ENCODE data around the gene MYH9.
A peak's percentile ranks its signal among the peaks of the same experiment; 100 is the strongest.
"Not testable (repeated sequence)": the region's sequence is repeated elsewhere in the genome, so short reads cannot be mapped to it uniquely, and the experiment has no call there.

Gene MYH9

GRCh38 chr22:36424466-36424865, 36.7 kb upstream of the MYH9 start:
- peaks cover 11% of the 10 kb centered on the region for H3K4me1 ChIP-seq (ENCODE audit: control insufficient read depth, insufficient read depth, low read length, unreplicated experiment)
- H3K27me3 ChIP-seq (ENCODE audit: insufficient read depth, low read length); H3K4me3 ChIP-seq (ENCODE audit: low read depth, low read length); H3K36me3 ChIP-seq (ENCODE audit: insufficient read depth, low read length); H3K79me2 ChIP-seq (ENCODE audit: control insufficient read depth, insufficient read depth, low read length, unreplicated experiment); H3K27ac ChIP-seq (ENCODE audit: low read depth, low read length); H2AFZ ChIP-seq (ENCODE audit: low read length, unreplicated experiment): not testable (repeated sequence)

- Histone ChIP-seq H2AFZ (ENCODE audit: low read length, unreplicated experiment) (no peak overlapping the region), H3K4me3 (ENCODE audit: low read depth, low read length) (no peak overlapping the region), H3K79me2 (ENCODE audit: control insufficient read depth, insufficient read depth, low read length, unreplicated experiment) (no peaks in the 10 kb centered on the region), H3K4me1 (ENCODE audit: control insufficient read depth, insufficient read depth, low read length, unreplicated experiment) (peaks cover 14% of the 10 kb centered on the region), H3K27me3 (ENCODE audit: insufficient read depth, low read length) (no peaks in the 10 kb centered on the region), H3K36me3 (ENCODE audit: insufficient read depth, low read length) (no peaks in the 10 kb centered on the region), H3K27ac (ENCODE audit: low read depth, low read length) (no peak overlapping the region)
These were observed 36.0 kb upstream of the MYH9 start for GRCh38 chr22:36423461-36424404.

DNA sequence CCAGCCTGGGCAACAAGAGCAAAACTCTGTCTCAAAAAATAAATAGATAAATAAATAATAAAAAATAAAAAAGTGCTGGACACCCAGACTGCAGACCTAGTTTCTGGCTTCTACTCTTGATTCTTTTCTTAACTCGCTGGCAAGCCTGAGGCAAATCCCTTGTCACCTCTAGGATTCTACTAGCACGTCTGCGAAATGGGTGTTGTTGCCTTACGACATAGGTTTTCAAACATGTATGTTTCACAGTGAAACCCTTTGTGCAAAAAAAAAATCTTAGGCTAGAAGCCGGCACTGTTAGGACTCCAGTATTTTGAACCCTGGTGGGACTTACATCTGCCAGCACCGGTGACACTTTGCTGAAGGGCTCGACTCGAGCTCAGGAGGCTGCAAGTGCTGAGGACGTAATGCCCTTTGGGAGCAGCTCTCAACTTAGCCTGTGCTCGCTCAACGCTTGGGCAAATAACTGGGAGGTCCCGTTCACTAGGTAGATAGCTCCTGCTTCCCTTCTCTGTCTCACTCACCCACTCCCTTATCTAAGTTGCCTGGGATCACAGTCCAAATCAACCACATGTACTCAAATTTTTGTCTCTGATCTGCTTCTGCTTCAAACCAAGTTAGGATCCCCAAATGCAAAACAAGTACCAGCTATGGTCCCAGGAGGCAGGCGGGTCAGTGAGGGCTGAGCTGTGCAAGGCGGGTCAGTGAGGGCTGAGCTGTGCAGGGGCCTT, 34.7 kb upstream of the MYH9 start:
- H3K4me3 ChIP-seq (ENCODE audit: low read depth, low read length), result no peak overlapping the region
- H3K4me1 ChIP-seq (ENCODE audit: control insufficient read depth, insufficient read depth, low read length, unreplicated experiment), result peaks cover 14% of the 10 kb centered on the region
- no peaks in the 10 kb centered on the region for H3K27me3 ChIP-seq (ENCODE audit: insufficient read depth, low read length)
- no peak overlapping the region for H3K27ac ChIP-seq (ENCODE audit: low read depth, low read length)
- H3K36me3 ChIP-seq (ENCODE audit: insufficient read depth, low read length), result no peaks in the 10 kb centered on the region
- H3K79me2 ChIP-seq (ENCODE audit: control insufficient read depth, insufficient read depth, low read length, unreplicated experiment), result no peaks in the 10 kb centered on the region
- no peak overlapping the region for H2AFZ ChIP-seq (ENCODE audit: low read length, unreplicated experiment)

DNA sequence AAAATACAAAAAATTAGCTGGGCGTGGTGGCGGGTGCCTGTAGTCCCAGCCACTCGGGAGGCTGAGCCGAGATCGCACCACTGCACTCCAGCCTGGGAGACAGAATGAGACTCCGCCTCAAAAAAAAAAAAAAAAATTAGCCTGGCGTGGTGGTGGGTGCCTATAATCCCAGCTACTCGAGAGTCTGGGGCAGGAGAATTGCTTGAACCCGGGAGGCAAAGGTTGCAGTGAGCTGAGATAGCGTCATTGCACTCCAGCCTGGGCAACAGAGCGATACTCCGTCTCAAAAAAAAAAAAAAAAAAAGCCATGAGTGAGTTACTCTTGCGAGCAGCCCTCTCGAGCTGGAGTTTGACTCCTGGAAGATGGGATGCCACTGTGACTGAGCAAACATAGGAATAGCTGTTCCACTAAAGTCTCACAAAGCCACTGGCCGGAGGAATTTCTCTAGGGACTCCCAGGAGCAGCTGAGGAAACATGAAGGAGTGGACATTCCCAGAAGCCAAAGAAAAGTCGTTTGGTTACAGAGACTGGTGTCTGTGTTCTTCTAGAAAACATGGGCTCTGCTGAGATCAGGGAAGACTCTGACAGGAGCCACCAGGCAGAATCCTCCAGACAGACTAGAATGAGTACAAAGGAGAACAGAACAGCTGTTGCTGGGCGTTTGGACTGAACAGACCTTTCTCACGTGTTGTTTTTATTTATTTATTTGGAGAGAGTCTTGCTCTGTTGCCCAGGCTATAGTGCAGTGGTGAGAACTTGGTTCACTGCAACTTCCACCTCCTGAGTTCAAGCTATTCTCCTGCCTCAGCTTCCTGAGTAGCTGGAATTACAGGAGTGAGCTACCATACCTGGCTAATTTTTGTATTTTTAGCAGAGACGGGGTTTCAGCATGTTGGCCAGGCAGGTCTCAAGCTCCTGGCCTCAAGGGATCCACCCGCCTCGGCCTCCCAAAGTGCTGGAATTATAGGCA, 32.4 kb upstream of the MYH9 start:
- no peaks in the 10 kb centered on the region for H3K79me2 ChIP-seq (ENCODE audit: control insufficient read depth, insufficient read depth, low read length, unreplicated experiment)
- no peaks in the 10 kb centered on the region for H3K27me3 ChIP-seq (ENCODE audit: insufficient read depth, low read length)
- H3K4me1 ChIP-seq (ENCODE audit: control insufficient read depth, insufficient read depth, low read length, unreplicated experiment), result peaks cover 4% of the 10 kb centered on the region
- H3K36me3 ChIP-seq (ENCODE audit: insufficient read depth, low read length), result no peaks in the 10 kb centered on the region
- H3K4me3 ChIP-seq (ENCODE audit: low read depth, low read length), result no peak overlapping the region
- H3K27ac ChIP-seq (ENCODE audit: low read depth, low read length), result no peak overlapping the region
- no peak overlapping the region for H2AFZ ChIP-seq (ENCODE audit: low read length, unreplicated experiment)

- H2AFZ ChIP-seq (ENCODE audit: low read length, unreplicated experiment), result peak overlapping the region; percentile 7
- peak overlapping the region; percentile 64 for H3K4me3 ChIP-seq (ENCODE audit: low read depth, low read length)
- peaks cover 3% of the 10 kb centered on the region for H3K4me1 ChIP-seq (ENCODE audit: control insufficient read depth, insufficient read depth, low read length, unreplicated experiment)
- H3K27ac ChIP-seq (ENCODE audit: low read depth, low read length), result no peak overlapping the region
- H3K36me3 ChIP-seq (ENCODE audit: insufficient read depth, low read length), result no peaks in the 10 kb centered on the region
- no peaks in the 10 kb centered on the region for H3K27me3 ChIP-seq (ENCODE audit: insufficient read depth, low read length)
- H3K79me2 ChIP-seq (ENCODE audit: control insufficient read depth, insufficient read depth, low read length, unreplicated experiment), result no peaks in the 10 kb centered on the region
These were observed 31.6 kb upstream of the MYH9 start for GRCh38 chr22:36419177-36419911.

GRCh38 chr22:36417281-36417686, 29.5 kb upstream of the MYH9 start:
- no peak overlapping the region for H3K4me3 ChIP-seq (ENCODE audit: low read depth, low read length)
- H3K79me2 ChIP-seq (ENCODE audit: control insufficient read depth, insufficient read depth, low read length, unreplicated experiment), result no peaks in the 10 kb centered on the region
- H3K27ac ChIP-seq (ENCODE audit: low read depth, low read length), result no peak overlapping the region
- no peak overlapping the region for H2AFZ ChIP-seq (ENCODE audit: low read length, unreplicated experiment)
- H3K4me1 ChIP-seq (ENCODE audit: control insufficient read depth, insufficient read depth, low read length, unreplicated experiment), result peaks cover 3% of the 10 kb centered on the region
- H3K36me3 ChIP-seq (ENCODE audit: insufficient read depth, low read length), result no peaks in the 10 kb centered on the region
- no peaks in the 10 kb centered on the region for H3K27me3 ChIP-seq (ENCODE audit: insufficient read depth, low read length)

DNA sequence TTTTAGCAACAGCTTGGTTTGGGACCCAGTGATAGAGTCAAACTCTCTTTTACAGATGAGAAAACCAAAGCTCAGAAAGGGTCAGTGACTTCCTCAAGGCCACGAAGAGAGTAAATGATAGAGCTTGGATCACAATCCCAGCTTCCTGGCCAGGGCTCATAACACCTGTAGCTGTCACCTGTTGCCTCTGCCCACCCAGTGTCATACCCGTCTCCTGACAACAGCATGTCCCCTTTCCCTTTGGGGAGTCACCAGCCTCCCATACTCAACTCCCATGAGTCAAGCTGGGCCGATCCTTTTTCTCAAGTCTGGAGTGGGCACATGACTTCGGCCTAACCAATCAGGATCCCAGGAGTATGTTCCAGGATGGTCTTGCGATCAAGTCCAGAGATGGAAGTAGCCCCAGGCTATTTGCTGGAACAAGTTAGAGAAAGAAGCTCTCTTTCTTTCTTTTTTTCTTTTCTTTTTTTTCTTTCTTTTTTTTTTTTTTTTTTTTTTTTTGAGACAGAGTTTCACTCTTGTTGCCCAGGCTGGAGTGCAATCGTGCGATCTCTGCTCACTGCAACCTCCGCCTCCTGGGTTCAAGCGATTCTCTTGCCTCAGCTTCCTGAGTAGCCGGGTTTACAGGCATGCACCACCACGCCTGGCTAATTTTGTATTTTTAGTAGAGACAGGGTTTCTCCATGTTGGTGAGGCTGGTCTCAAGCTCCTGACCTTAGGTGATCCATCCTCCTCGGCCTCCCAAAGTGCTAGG, 27.8 kb upstream of the MYH9 start:
- Histone ChIP-seq H3K4me1 (ENCODE audit: control insufficient read depth, insufficient read depth, low read length, unreplicated experiment) (peaks cover 3% of the 10 kb centered on the region), H3K79me2 (ENCODE audit: control insufficient read depth, insufficient read depth, low read length, unreplicated experiment) (no peaks in the 10 kb centered on the region), H3K27me3 (ENCODE audit: insufficient read depth, low read length) (no peaks in the 10 kb centered on the region), H3K27ac (ENCODE audit: low read depth, low read length) (no peak overlapping the region), H3K4me3 (ENCODE audit: low read depth, low read length) (no peak overlapping the region), H3K36me3 (ENCODE audit: insufficient read depth, low read length) (no peaks in the 10 kb centered on the region), H2AFZ (ENCODE audit: low read length, unreplicated experiment) (no peak overlapping the region)

DNA sequence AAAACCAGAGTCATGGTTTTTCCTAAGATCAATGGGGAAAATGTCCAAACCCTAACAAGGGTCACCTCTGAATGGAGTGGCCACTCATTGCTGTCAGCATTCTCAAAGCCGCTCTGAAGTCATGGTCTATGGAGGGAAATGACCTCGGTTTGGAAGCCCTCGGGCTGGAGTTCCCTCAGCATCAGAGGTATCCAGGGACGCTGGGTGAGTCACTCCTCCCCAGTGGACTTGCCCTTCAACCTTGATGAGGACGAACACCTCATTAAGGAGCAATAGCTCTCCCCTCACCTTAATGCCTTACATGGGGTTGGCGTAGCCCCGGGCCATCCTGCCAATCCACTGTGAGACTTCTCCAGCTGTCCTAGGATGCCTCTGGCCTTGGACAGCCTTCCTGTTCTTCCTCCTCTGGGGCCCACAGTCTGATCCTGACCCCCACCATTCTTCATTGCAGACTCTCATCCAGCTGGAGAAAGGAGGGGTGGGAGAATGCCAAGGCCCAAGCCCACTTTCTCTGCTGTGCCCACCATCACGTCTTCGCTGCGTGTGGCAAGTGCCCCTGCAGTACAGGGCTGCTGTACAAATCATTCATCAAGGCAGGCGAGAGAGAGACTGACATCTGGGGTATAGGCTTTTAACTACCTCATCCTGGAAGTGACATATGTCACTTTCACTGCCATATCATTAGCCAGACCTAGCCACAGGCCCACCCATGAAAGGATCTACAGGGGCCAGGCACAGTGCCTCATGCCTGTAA, 25.4 kb upstream of the MYH9 start:
- Histone ChIP-seq H3K27ac (ENCODE audit: low read depth, low read length) (no peak overlapping the region), H3K4me3 (ENCODE audit: low read depth, low read length) (no peak overlapping the region), H3K36me3 (ENCODE audit: insufficient read depth, low read length) (no peaks in the 10 kb centered on the region), H3K27me3 (ENCODE audit: insufficient read depth, low read length) (no peaks in the 10 kb centered on the region), H3K79me2 (ENCODE audit: control insufficient read depth, insufficient read depth, low read length, unreplicated experiment) (no peaks in the 10 kb centered on the region), H2AFZ (ENCODE audit: low read length, unreplicated experiment) (no peak overlapping the region), H3K4me1 (ENCODE audit: control insufficient read depth, insufficient read depth, low read length, unreplicated experiment) (no peaks in the 10 kb centered on the region)
